Neural progenitor cell (in vitro differentiated cells): ENCODE data around the gene PITPNM3.

ENCODE experiments used
- EZH2 ChIP-seq: fragments of 200-600 bp; sonication (generic); IDR thresholded peaks from 2 replicates; pipeline ENCODE4 v1.6.1; 2017; ENCODE audit warnings: antibody characterized with exemption, mild to moderate bottlenecking, moderate library complexity
- EZH2phosphoT487 ChIP-seq: fragments of 200-600 bp; sonication (generic); IDR thresholded peaks from 2 replicates; pipeline ENCODE4 v1.6.1; 2017; ENCODE audit warnings: antibody characterized with exemption
- TF ChIP-seq, protein P1 (sequence below): fragments of 200-600 bp; sonication (generic); IDR thresholded peaks from 2 replicates; pipeline ENCODE4 v1.5.1; 2017; ENCODE audit warnings: antibody characterized with exemption, mild to moderate bottlenecking

DNA sequence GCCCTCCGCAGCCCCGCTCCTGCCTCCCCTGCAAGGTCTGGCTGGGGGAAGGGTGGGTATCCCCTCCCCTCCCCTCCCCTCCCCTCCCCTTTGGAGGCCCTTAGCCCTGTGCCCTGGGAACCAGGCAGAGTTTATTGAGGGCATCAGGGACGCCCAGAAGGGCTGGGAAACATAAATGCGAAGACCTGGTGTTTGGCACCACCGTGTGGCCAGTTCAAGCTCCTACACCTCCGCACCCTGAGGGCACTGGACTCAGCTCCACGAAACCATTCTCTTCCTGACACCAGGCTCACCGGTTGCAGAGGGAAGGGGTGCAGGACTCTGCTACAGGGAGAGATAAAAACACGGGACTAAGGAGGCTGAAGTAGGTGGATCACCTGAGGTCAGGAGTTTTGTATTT lies 120.4 kb downstream of the PITPNM3 start:
- TF ChIP-seq EZH2, result no peak
- TF ChIP-seq, protein P1, sequence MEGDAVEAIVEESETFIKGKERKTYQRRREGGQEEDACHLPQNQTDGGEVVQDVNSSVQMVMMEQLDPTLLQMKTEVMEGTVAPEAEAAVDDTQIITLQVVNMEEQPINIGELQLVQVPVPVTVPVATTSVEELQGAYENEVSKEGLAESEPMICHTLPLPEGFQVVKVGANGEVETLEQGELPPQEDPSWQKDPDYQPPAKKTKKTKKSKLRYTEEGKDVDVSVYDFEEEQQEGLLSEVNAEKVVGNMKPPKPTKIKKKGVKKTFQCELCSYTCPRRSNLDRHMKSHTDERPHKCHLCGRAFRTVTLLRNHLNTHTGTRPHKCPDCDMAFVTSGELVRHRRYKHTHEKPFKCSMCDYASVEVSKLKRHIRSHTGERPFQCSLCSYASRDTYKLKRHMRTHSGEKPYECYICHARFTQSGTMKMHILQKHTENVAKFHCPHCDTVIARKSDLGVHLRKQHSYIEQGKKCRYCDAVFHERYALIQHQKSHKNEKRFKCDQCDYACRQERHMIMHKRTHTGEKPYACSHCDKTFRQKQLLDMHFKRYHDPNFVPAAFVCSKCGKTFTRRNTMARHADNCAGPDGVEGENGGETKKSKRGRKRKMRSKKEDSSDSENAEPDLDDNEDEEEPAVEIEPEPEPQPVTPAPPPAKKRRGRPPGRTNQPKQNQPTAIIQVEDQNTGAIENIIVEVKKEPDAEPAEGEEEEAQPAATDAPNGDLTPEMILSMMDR, result peak; percentile 84
- TF ChIP-seq EZH2phosphoT487, result no peak
